DND-41 (cell line): ENCODE results near the gene DZIP1.
"Not testable (repeated sequence)": the region's sequence is repeated elsewhere in the genome, so short reads cannot be mapped to it uniquely, and the experiment has no call there.

ENCODE experiments used
- ATAC-seq: fragments of 200-7000 bp; cut with Tn5 transposase; 3 replicates; pipeline ENCODE4 v1.9.1; 2021; ENCODE audit warnings: low read depth; ENCODE audit not compliant: insufficient read depth
- DNase-seq: peaks from one replicate; pipeline ENCODE4 v3.0.0-alpha.2; 2020
- H2AFZ ChIP-seq: 2 replicates; pipeline ENCODE4 v1.6.0; 2012; ENCODE audit warnings: low read depth, low read length
- H3K27ac ChIP-seq: 2 replicates; pipeline ENCODE4 v1.5.1; 2012; ENCODE audit warnings: low read length, inconsistent platforms
- H3K27me3 ChIP-seq: fragments of 200-600 bp; sonication (generic); 2 replicates; pipeline ENCODE4 v1.6.0; 2012; ENCODE audit warnings: low read length, mild to moderate bottlenecking, inconsistent platforms; ENCODE audit not compliant: insufficient read depth, poor library complexity
- H3K36me3 ChIP-seq: 2 replicates; pipeline ENCODE4 v1.5.1; 2012; ENCODE audit warnings: low read length, inconsistent platforms; ENCODE audit not compliant: insufficient read depth
- H3K4me1 ChIP-seq: 2 replicates; pipeline ENCODE4 v1.5.1; 2012; ENCODE audit warnings: mild to moderate bottlenecking, low read length; ENCODE audit not compliant: insufficient read depth
- H3K4me2 ChIP-seq: 2 replicates; pipeline ENCODE4 v1.6.0; 2012; ENCODE audit warnings: mild to moderate bottlenecking, moderate library complexity, low read length, inconsistent platforms; ENCODE audit not compliant: insufficient read depth
- H3K4me3 ChIP-seq, 2 experiments: fragments of 200-600 bp in 1 of 2; shearing (Covaris generic) in 1 of 2; 2 replicates each; pipeline ENCODE4 v1.5.1; 2012 to 2016; ENCODE audit warnings: inconsistent platforms in 2 of 2, low read length in 2 of 2, mild to moderate bottlenecking in 2 of 2, low read depth in 1 of 2, moderate library complexity in 1 of 2
- H3K79me2 ChIP-seq: 2 replicates; pipeline ENCODE4 v1.6.0; 2012; ENCODE audit warnings: low read length, inconsistent platforms; ENCODE audit not compliant: insufficient read depth
- H3K9ac ChIP-seq: 2 replicates; pipeline ENCODE4 v1.6.0; 2012; ENCODE audit warnings: low read depth, mild to moderate bottlenecking, inconsistent platforms, low read length, moderate library complexity
- H3K9me3 ChIP-seq: 2 replicates; pipeline ENCODE4 v1.5.1; 2012; ENCODE audit warnings: low read length, moderate library complexity, mild to moderate bottlenecking, inconsistent platforms; ENCODE audit not compliant: insufficient read depth, severe bottlenecking
- H4K20me1 ChIP-seq: 2 replicates; pipeline ENCODE4 v1.6.0; 2012; ENCODE audit warnings: low read length; ENCODE audit not compliant: insufficient read depth
- EZH2 ChIP-seq: IDR thresholded peaks from 3 replicates; pipeline ENCODE4 v1.6.1; 2012; ENCODE audit warnings: borderline replicate concordance, low read depth, mild to moderate bottlenecking, moderate library complexity, low read length, inconsistent platforms; ENCODE audit not compliant: severe bottlenecking
- TF ChIP-seq, protein P1 (sequence below): IDR thresholded peaks from 2 replicates; pipeline ENCODE4 v1.5.1; 2012; ENCODE audit warnings: borderline replicate concordance, low read length, moderate library complexity, mild to moderate bottlenecking; ENCODE audit not compliant: poor library complexity, severe bottlenecking; ENCODE audit errors: extremely low read depth

The DZIP1 gene

DNA sequence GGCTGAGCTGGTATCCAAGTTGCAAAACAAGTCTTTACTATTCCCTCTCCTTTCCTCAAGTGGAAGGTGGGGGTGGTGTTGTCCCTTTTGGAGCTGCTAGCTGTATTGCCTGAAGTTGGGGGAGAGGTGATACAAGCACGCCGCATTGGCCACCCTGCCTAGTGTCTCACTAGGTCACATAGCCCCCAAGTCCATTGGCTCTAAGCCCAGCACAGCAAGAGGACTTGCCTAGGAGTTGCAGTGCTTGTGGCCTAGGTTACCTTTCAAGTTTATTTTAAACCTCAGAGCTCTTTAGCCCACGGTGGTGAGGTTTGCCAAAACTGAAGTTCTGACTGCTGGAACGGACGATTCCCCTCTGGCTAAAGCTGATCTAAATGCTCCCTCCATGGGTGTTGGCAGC, 27.1 kb upstream of the DZIP1 start:
- no peak for ATAC-seq
- no peak for DNase-seq
- no peaks in the 10 kb centered on the region for H4K20me1 ChIP-seq
- H3K4me2 ChIP-seq: no peak overlapping the region
- TF ChIP-seq, protein P1, sequence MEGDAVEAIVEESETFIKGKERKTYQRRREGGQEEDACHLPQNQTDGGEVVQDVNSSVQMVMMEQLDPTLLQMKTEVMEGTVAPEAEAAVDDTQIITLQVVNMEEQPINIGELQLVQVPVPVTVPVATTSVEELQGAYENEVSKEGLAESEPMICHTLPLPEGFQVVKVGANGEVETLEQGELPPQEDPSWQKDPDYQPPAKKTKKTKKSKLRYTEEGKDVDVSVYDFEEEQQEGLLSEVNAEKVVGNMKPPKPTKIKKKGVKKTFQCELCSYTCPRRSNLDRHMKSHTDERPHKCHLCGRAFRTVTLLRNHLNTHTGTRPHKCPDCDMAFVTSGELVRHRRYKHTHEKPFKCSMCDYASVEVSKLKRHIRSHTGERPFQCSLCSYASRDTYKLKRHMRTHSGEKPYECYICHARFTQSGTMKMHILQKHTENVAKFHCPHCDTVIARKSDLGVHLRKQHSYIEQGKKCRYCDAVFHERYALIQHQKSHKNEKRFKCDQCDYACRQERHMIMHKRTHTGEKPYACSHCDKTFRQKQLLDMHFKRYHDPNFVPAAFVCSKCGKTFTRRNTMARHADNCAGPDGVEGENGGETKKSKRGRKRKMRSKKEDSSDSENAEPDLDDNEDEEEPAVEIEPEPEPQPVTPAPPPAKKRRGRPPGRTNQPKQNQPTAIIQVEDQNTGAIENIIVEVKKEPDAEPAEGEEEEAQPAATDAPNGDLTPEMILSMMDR: no peak
- no peak for TF ChIP-seq EZH2
- peaks cover 11% of the 10 kb centered on the region for H3K79me2 ChIP-seq
- no peak overlapping the region for H3K27ac ChIP-seq
- peaks cover 14% of the 10 kb centered on the region for H3K9me3 ChIP-seq
- H3K4me1 ChIP-seq: peaks cover 27% of the 10 kb centered on the region
- H3K27me3 ChIP-seq: no peaks in the 10 kb centered on the region
- no peak overlapping the region for H2AFZ ChIP-seq
- H3K9ac ChIP-seq: no peak overlapping the region
- no peaks in the 10 kb centered on the region for H3K36me3 ChIP-seq
- H3K4me3 ChIP-seq: no peak overlapping the region

DNA sequence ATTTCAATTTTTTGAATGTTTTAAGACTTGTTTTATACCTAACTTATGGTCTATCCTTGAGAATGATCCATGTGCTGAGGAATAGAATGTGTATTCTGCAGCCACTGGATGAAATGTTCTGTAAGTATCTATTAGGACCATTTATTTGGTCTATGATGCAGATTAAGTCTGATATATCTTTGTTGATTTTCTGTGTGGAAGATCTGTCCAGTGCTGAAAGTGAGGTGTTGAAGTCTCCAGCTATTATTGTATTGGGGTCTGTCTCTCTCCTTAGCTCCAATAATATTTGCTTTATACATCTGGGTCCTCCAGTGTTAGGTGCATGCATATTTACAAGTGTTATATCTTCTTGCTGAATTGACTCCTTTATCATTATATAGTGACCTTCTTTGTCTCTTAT, 22.7 kb upstream of the DZIP1 start:
- not testable (repeated sequence) for H3K27me3 ChIP-seq, H4K20me1 ChIP-seq, H3K79me2 ChIP-seq, H3K27ac ChIP-seq, H2AFZ ChIP-seq, H3K4me2 ChIP-seq, DNase-seq, H3K36me3 ChIP-seq, H3K4me1 ChIP-seq, H3K4me3 ChIP-seq, H3K9ac ChIP-seq, ATAC-seq
- peaks cover 14% of the 10 kb centered on the region for H3K9me3 ChIP-seq

DNA sequence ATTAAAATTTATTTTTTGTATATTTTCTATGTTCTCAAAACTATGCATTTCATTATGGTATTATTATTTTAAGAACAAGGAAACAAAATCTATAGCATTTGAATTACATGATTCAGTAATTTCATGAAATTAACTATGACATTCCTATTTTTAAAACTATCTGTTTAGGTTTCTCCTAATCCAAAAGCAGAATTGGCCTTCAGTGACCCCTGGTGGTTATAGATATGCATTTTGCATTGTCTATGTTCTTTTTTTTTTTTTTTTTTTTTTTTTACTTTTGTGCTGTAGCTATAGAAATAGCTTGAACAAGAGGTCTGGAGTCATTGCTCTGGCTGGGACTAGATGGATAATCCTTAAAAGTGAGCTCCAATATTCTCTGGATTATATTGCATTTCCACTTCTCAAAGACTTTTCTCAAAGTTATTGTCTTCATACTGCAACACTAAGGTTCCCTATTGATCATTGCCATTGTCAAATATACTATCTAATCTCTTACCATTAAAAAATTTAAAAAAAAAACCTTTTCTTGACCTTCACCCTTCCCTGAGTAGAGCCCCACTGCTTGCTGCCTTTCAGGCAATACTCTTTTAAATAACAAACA, 16.6 kb upstream of the DZIP1 start:
- H3K27ac ChIP-seq: no peak overlapping the region
- no peaks in the 10 kb centered on the region for H3K4me1 ChIP-seq
- TF ChIP-seq, protein P1: peak; percentile 64
- TF ChIP-seq EZH2: no peak
- no peak overlapping the region for H2AFZ ChIP-seq
- no peaks in the 10 kb centered on the region for H3K9me3 ChIP-seq
- ATAC-seq (no peak), DNase-seq (peak; percentile 21)
- no peaks in the 10 kb centered on the region for H3K27me3 ChIP-seq
- H3K4me3 ChIP-seq: no peak overlapping the region
- H4K20me1 ChIP-seq: no peaks in the 10 kb centered on the region
- H3K36me3 ChIP-seq: no peaks in the 10 kb centered on the region
- H3K9ac ChIP-seq: no peak overlapping the region
- H3K79me2 ChIP-seq: no peaks in the 10 kb centered on the region
- H3K4me2 ChIP-seq: no peak overlapping the region

DNA sequence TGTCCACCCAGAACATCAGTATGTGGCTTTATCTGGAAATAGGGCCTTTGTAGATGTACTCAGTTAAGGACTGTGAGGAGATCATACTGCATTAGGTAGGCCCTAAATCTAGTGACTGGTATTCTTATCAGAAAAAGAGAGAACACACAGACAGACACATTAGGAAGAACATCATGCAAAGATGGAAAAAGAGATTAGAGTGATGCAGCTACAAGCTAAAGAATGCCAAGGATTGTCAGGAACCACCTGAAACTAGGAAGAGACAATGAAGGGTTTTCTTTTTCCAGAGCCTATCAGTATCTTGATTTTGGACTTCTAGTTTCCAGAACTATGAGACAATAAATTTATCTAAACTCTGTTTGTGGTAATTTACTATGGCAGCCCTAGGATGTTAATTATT, 15.0 kb upstream of the DZIP1 start:
- ATAC-seq (no peak), DNase-seq (no peak)
- Histone ChIP-seq H4K20me1 (no peaks in the 10 kb centered on the region), H3K4me2 (no peak overlapping the region), H3K27me3 (no peaks in the 10 kb centered on the region), H2AFZ (no peak overlapping the region), H3K4me1 (no peaks in the 10 kb centered on the region), H3K36me3 (no peaks in the 10 kb centered on the region), H3K4me3 (no peak overlapping the region), H3K9ac (no peak overlapping the region), H3K79me2 (no peaks in the 10 kb centered on the region), H3K9me3 (no peaks in the 10 kb centered on the region), H3K27ac (no peak overlapping the region)
- TF ChIP-seq EZH2: no peak
- TF ChIP-seq, protein P1: no peak
